ENCODE results near the gene TXNRD2.
"Not testable (repeated sequence)": the region's sequence is repeated elsewhere in the genome, so short reads cannot be mapped to it uniquely, and the experiment has no call there.

TXNRD2 gene

DNA sequence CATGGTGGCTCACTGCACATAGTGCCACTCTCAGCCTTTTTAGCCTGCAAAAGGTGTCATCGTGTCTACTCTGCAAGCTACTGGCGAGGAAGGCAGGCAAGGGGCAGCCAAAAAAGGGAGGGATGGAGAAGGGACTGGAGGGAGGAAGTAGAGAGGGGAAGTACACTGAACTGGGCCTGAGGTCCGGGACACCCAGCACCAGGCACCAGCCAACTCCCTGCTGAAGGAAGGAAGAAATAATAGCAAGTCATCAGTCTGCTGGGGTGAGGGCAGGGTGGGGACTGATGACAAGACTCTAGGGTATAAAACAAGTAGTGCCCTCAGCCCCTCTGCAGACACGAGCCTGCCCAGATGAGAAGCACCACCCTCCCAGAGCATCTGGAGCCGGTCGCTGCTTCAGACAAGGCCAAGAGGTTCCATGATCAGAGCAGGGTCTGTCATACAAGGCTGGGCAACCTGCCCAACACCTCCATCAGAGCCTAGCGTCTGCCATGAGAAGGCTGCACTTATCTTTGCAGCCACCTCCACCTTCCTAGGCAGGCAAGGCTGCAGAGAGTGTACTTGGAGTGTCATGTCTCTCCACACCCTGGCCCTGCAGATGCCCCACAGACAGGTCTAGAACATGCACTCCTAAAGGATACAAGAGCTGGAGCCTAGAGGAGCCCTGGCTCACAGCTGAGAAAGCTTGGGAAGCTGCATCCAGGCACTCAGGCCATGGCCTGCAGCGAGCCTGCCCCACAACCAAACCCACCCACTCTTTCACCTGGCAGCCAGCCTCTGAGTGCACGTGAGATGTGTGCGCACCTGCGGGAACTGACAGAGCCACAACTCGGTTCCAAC is 9.0 kb downstream of the TXNRD2 start:
- DNase-seq (ENCODE audit: low read depth): no peak
- no peak overlapping the region for H3K4me3 ChIP-seq (ENCODE audit: control insufficient read depth, low read depth, low read length)
- TF ChIP-seq, protein P1, sequence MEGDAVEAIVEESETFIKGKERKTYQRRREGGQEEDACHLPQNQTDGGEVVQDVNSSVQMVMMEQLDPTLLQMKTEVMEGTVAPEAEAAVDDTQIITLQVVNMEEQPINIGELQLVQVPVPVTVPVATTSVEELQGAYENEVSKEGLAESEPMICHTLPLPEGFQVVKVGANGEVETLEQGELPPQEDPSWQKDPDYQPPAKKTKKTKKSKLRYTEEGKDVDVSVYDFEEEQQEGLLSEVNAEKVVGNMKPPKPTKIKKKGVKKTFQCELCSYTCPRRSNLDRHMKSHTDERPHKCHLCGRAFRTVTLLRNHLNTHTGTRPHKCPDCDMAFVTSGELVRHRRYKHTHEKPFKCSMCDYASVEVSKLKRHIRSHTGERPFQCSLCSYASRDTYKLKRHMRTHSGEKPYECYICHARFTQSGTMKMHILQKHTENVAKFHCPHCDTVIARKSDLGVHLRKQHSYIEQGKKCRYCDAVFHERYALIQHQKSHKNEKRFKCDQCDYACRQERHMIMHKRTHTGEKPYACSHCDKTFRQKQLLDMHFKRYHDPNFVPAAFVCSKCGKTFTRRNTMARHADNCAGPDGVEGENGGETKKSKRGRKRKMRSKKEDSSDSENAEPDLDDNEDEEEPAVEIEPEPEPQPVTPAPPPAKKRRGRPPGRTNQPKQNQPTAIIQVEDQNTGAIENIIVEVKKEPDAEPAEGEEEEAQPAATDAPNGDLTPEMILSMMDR (conservative IDR thresholded peaks at IDR 0.05; ENCODE audit: control insufficient read depth, insufficient read depth, low read depth, low read length): no peak

DNA sequence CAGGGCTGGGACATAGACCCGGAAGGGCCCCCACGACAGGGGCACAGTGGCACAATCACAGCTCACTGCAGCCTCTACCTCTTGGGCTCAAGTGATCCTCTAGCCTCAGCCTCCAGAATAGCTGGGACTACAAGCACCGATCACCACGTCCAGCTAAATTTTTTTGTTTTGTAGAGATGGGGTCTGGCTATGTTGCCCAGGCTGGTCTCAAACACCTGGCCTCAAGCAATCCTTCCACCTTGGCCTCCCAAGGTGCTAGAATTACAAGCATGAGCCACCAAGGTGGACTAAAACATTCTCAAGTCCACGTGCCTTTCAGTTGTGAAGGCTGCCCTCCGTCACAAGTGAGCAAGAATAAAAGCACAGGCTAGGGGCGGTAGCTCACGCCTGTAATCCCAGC is 10.1 kb downstream of the TXNRD2 start:
- no peak overlapping the region for H3K4me3 ChIP-seq (ENCODE audit: control insufficient read depth, low read depth, low read length)
- DNase-seq (ENCODE audit: low read depth): no peak
- TF ChIP-seq, protein P1 (conservative IDR thresholded peaks at IDR 0.05; ENCODE audit: control insufficient read depth, insufficient read depth, low read depth, low read length): no peak

DNA sequence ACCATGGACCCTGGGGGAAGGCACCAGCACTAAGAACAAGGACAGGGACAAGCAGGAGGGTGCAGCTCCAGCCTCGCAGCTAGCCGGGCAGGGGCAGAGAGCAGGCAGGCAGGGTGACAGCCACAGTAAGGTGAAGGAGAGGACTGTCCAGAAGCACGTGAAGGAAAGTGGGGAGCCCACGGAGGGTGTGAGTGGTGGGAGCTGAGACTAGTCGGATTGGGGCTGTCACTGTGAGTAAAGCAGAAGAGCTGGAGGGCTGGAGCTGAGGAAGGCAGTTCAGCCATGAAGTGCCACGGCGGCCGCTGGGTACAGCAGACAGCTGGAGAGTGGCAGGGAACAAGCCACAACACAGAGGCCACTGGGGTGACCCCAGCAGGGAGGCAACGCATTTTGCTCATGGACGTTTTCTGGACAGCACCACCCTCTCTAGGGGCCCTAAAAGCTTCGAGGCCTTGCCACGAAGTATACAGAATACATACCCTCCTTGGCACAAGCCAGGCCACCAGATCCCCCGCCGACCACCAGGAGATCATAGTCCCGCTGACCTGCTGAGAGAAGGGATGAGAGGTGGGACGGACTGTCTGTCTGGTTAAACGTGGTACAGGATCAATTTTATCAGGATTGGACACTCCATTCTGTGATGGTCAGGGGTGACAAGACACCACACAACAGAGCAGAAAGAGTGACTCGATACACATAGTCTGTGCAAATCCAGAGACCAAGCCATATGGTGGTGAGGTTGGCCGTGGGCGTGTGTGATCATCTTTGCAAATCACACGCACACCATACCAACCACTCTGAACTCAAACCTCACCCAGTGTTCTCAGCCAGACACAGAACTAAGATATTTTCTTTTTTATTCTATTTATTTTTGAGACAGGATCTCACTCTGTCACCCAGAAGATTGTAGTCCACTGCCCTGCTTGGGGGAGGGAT is 10.8 kb downstream of the TXNRD2 start:
- no peak for DNase-seq (ENCODE audit: low read depth)
- TF ChIP-seq, protein P1 (conservative IDR thresholded peaks at IDR 0.05; ENCODE audit: control insufficient read depth, insufficient read depth, low read depth, low read length): no peak

DNA sequence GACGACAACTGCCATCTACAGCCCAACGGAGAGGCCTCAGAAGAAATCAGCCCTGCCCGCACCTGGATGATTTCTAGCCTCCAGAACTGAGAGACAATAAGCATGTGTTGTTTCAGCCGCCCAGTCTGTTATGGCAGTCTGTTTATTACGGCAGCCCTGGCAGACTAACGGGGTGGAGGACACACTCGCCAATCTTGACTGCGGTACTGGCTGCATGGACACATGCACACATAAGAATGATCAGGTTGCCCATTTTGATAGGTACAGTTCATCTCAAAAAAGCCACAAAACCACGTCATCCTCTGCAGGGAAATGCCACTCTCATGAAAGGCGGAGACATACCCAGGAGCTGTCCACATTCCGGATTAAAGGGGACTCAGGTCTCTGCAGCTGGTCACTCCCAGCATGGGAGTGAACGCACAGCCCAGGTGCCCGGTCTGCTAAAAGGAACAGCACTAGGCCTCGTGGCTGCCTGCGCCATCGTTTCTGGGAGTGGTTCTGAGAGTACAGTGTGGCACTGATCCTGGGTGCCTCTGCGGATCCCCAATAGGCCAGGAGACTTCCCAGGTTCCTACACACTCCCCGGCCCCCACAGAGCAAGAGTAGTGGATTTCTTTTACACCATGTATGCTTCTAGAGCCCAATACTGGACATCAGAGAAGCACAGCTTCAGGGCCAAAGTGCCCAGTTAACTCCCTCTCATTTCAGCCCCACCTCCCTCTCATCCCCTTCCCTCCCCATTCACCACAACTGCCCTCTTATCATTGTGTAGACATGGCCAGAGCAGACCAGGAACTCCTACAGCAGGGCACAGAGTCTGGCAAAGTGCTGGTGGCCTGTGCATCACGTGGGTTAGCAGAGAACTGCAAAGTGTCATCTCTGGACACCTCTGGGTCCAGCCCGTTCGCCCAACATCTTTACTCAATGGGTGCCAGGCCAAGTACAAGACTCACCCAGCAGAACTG is 11.8 kb downstream of the TXNRD2 start:
- H3K4me3 ChIP-seq (ENCODE audit: control insufficient read depth, low read depth, low read length): no peak overlapping the region
- TF ChIP-seq, protein P1 (conservative IDR thresholded peaks at IDR 0.05; ENCODE audit: control insufficient read depth, insufficient read depth, low read depth, low read length): no peak
- DNase-seq (ENCODE audit: low read depth): no peak

More for the DNA sequence above, 10.8 kb downstream of the TXNRD2 start:
- H3K4me3 ChIP-seq (ENCODE audit: control insufficient read depth, low read depth, low read length): no peak overlapping the region

DNA sequence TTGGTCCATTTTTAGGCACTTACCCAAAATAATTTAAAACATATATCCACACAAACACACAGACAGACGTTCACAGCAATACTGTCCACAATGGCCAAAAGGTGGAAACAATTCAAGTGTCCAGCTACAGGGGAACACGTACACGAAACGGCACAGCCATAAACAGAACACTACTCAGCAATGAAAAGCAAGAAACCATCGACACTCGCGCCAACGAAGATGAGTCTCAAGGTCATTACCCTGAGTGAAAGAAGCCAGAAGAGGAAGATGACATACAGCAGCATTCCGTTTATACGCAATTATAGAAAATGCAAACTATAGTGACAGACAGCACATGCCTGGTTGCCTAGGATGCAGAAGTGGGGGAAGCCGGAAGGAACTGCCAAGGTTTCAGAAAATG is 13.4 kb downstream of the TXNRD2 start:
- TF ChIP-seq, protein P1 (conservative IDR thresholded peaks at IDR 0.05; ENCODE audit: control insufficient read depth, insufficient read depth, low read depth, low read length): no peak
- no peak for DNase-seq (ENCODE audit: low read depth)
- H3K4me3 ChIP-seq (ENCODE audit: control insufficient read depth, low read depth, low read length): no peak overlapping the region

DNA sequence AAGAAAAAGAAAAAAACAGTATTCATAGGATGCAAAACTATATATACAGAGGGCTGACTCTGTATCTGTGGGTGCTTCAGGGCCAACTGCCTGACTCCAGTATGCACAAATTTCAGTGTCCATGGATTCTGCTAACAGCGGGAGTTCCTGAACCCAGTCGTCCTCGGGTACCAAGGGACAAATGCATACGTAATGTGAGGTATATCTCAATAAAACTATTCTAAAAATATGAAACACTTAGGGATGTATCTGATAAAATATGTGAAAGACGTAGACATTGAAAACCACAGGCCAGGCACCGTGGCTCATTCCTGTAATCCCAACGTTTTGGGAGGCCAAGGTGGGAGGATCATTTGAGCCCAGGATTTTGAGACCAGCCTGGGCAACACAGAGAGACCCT is 13.9 kb downstream of the TXNRD2 start:
- DNase-seq (ENCODE audit: low read depth): no peak
- TF ChIP-seq, protein P1 (conservative IDR thresholded peaks at IDR 0.05; ENCODE audit: control insufficient read depth, insufficient read depth, low read depth, low read length): no peak
- H3K4me3 ChIP-seq (ENCODE audit: control insufficient read depth, low read depth, low read length): no peak overlapping the region

DNA sequence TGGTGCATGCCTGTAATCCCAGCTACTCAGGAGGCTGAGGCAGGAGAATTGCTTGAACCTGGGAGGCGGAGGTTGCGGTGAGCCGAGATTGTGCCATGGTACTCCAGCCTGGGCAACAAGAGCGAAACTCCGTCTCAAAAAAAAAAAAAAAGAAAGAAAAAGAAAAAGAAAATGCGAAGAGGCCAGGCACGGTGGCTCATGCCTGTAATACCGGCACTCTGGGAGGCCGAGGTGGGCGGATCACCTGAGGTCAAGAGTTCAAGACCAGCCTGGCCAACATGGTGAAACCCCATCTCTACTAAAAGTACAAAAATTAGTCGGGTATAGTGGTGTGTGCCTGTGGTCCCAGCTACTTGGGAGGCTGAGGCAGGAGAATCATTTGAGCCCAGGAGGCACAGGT is 15.6 kb downstream of the TXNRD2 start:
- not testable (repeated sequence) for H3K4me3 ChIP-seq (ENCODE audit: control insufficient read depth, low read depth, low read length); DNase-seq (ENCODE audit: low read depth)
